ENCODE measurements around the gene DNAJA3.

Gene DNAJA3

DNA sequence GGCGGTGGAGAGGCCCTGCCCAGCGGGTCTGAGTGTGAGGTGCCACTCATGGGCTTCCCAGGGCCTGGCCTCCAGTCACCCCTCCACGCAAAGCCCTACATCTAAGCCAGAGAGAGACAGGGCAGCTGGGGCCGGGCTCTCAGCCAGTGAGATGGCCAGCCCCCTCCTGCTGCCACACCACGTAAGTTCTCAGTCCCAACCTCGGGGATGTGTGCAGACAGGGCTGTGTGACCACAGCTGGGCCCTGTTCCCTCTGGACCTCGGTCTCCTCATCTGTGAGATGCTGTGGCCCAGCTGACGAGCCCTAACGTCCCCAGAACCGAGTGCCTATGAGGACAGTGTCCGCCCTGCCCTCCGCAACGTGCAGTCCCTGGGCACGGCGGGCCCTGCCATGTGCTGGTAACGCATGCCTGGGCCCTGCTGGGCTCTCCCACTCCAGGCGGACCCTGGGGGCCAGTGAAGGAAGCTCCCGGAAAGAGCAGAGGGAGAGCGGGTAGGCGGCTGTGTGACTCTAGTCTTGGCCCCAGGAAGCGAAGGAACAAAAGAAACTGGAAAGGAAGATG is 42.8 kb upstream of the DNAJA3 start:
- H3K4me2 ChIP-seq (ENCODE audit: low read length): no peak overlapping the region
- H3K79me2 ChIP-seq (ENCODE audit: low read length): no peaks in the 10 kb centered on the region
- no peak overlapping the region for H3K4me3 ChIP-seq (ENCODE audit: low read length)
- H3K36me3 ChIP-seq (replicated peaks; ENCODE audit: low read depth, low read length): no peaks in the 10 kb centered on the region
- no peaks in the 10 kb centered on the region for H3K27me3 ChIP-seq (ENCODE audit: low read depth, low read length)
- H3K27ac ChIP-seq (ENCODE audit: low read length): no peak overlapping the region
- no peaks in the 10 kb centered on the region for H3K4me1 ChIP-seq (ENCODE audit: low read length)
- H2AFZ ChIP-seq (ENCODE audit: low read depth, low read length): no peak overlapping the region
- H3K9ac ChIP-seq (ENCODE audit: low read length): no peak overlapping the region
- H3K9me3 ChIP-seq (ENCODE audit: insufficient read depth, low read length): no peaks in the 10 kb centered on the region
- no peaks in the 10 kb centered on the region for H4K20me1 ChIP-seq (ENCODE audit: insufficient read depth, low read length)
- no peak for TF ChIP-seq EZH2phosphoT487 (IDR thresholded peaks at IDR 0.05; ENCODE audit: low read depth)
- TF ChIP-seq, protein P1, sequence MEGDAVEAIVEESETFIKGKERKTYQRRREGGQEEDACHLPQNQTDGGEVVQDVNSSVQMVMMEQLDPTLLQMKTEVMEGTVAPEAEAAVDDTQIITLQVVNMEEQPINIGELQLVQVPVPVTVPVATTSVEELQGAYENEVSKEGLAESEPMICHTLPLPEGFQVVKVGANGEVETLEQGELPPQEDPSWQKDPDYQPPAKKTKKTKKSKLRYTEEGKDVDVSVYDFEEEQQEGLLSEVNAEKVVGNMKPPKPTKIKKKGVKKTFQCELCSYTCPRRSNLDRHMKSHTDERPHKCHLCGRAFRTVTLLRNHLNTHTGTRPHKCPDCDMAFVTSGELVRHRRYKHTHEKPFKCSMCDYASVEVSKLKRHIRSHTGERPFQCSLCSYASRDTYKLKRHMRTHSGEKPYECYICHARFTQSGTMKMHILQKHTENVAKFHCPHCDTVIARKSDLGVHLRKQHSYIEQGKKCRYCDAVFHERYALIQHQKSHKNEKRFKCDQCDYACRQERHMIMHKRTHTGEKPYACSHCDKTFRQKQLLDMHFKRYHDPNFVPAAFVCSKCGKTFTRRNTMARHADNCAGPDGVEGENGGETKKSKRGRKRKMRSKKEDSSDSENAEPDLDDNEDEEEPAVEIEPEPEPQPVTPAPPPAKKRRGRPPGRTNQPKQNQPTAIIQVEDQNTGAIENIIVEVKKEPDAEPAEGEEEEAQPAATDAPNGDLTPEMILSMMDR (IDR thresholded peaks at IDR 0.05; ENCODE audit: low read depth, low read length): no peak

DNA sequence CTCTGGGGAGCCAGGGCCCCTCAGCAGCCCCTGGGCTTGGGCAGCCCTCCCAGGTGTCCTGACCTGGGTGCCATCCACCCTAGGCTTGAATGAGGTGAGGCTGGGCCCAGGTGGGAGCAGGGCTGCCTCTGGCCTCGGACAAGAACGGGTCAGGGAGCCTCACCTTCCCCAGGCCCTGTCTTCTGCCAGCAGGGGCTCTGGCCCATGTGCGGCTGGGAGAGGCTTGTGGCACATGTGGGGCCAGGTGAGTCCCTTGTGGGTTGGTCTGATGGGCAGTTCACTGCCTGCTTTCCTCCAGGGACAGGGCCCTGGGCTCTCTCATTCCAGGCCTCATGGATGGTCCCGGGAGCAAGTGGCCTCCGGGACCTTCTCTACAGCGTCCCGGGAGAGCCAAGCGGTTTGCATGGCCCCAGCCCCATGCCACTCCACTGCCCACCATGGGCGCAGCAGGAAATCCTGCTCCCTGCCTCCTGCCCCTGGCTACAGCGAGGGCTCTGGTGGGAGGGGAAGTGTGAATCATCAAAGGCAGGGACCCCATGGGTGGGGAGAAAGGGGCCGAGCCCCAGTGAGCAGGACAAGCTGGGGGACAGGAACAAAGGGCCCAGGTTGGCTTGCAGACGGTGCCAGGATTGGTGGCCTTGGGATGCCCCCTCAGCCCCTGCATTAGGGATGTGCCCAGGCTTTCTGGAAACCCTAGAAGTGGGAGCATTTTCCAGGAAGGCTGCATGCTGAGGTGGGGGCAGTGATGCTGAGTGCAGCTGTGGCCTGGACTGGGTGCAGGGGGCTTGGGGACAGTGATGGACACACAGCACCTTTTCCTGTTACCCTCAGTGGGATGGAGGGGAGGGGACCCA is 41.9 kb upstream of the DNAJA3 start:
- TF ChIP-seq, protein P1 (IDR thresholded peaks at IDR 0.05; ENCODE audit: low read depth, low read length): no peak
- no peak for TF ChIP-seq EZH2phosphoT487 (IDR thresholded peaks at IDR 0.05; ENCODE audit: low read depth)
- no peaks in the 10 kb centered on the region for H3K27me3 ChIP-seq (ENCODE audit: low read depth, low read length)
- H3K36me3 ChIP-seq (replicated peaks; ENCODE audit: low read depth, low read length): no peaks in the 10 kb centered on the region
- H3K9me3 ChIP-seq (ENCODE audit: insufficient read depth, low read length): no peaks in the 10 kb centered on the region
- H3K4me3 ChIP-seq (ENCODE audit: low read length): no peak overlapping the region
- no peaks in the 10 kb centered on the region for H4K20me1 ChIP-seq (ENCODE audit: insufficient read depth, low read length)
- no peaks in the 10 kb centered on the region for H3K79me2 ChIP-seq (ENCODE audit: low read length)
- H3K4me1 ChIP-seq (ENCODE audit: low read length): no peaks in the 10 kb centered on the region
- no peak overlapping the region for H2AFZ ChIP-seq (ENCODE audit: low read depth, low read length)
- H3K27ac ChIP-seq (ENCODE audit: low read length): no peak overlapping the region
- no peak overlapping the region for H3K4me2 ChIP-seq (ENCODE audit: low read length)
- no peak overlapping the region for H3K9ac ChIP-seq (ENCODE audit: low read length)

DNA sequence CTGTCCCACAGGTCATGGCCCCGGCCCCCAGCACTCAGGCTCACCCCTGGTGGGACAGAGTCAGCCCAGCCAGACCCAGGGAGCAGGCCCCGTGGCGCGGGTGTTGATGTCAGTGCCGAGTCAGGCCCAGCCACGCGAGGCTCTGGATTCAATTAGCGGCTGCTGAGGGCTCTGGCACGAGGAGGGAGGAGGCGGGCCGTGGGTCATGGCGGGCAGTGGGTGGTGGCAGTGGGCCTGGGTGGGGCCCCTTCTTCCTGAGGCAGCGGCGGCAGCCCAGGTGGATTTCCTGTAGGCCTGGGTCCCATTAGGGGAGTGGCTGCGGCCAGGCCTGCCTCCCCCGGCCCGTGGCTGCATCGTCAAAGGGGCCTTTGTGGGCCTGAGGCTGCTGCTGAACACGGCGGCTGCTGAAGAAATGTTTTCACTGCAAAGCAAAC is 41.1 kb upstream of the DNAJA3 start:
- H3K36me3 ChIP-seq (replicated peaks; ENCODE audit: low read depth, low read length): no peaks in the 10 kb centered on the region

DNA sequence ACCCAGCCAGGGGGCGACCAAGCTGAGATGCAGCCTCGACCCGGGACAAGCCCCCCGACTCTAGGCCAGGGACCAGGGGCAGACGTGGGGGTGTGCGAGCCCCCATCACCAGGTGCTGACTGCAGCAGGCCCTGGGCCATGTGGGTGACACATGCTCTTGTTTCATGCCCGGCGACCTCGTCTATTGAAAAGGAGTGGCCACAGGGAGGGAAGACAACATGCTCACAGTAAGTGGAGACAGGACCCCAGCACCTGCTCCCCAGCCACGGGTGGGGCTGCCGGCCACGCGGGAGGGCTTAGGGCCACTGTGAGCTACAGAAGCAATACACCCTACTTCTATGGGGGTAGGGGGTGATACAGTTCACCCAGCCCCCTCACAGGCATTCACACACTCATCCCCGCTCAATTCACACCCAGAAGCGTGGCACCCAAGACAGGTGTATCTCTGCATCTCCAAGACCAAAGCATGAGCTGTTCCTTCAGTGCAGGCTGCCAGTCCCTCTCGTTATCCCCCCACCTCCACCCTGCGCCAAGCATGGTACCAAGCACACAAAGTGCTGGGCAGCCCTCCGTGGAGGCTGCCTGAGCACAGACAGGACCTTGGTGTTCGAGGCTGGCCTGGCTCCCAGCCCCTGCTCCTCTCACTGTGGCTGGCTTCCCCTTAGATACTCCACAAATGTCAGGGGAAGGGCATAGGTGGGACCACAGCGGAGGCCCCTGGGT is 40.4 kb upstream of the DNAJA3 start:
- H3K9me3 ChIP-seq (ENCODE audit: insufficient read depth, low read length): no peaks in the 10 kb centered on the region
- H4K20me1 ChIP-seq (ENCODE audit: insufficient read depth, low read length): no peaks in the 10 kb centered on the region
- no peak overlapping the region for H3K4me2 ChIP-seq (ENCODE audit: low read length)
- no peaks in the 10 kb centered on the region for H3K36me3 ChIP-seq (replicated peaks; ENCODE audit: low read depth, low read length)
- H3K4me1 ChIP-seq (ENCODE audit: low read length): no peaks in the 10 kb centered on the region
- no peaks in the 10 kb centered on the region for H3K27me3 ChIP-seq (ENCODE audit: low read depth, low read length)
- H3K9ac ChIP-seq (ENCODE audit: low read length): no peak overlapping the region
- no peaks in the 10 kb centered on the region for H3K79me2 ChIP-seq (ENCODE audit: low read length)
- TF ChIP-seq EZH2phosphoT487 (IDR thresholded peaks at IDR 0.05; ENCODE audit: low read depth): no peak
- TF ChIP-seq, protein P1 (IDR thresholded peaks at IDR 0.05; ENCODE audit: low read depth, low read length): no peak
- H3K4me3 ChIP-seq (ENCODE audit: low read length): no peak overlapping the region
- no peak overlapping the region for H3K27ac ChIP-seq (ENCODE audit: low read length)
- H2AFZ ChIP-seq (ENCODE audit: low read depth, low read length): no peak overlapping the region

More for the DNA sequence above, 41.1 kb upstream of the DNAJA3 start:
- H3K79me2 ChIP-seq (ENCODE audit: low read length): no peaks in the 10 kb centered on the region
- H3K9ac ChIP-seq (ENCODE audit: low read length): no peak overlapping the region
- no peak overlapping the region for H3K4me2 ChIP-seq (ENCODE audit: low read length)
- H3K4me3 ChIP-seq (ENCODE audit: low read length): no peak overlapping the region
- H3K27me3 ChIP-seq (ENCODE audit: low read depth, low read length): no peaks in the 10 kb centered on the region
- H3K27ac ChIP-seq (ENCODE audit: low read length): no peak overlapping the region
- H3K4me1 ChIP-seq (ENCODE audit: low read length): no peaks in the 10 kb centered on the region
- no peaks in the 10 kb centered on the region for H4K20me1 ChIP-seq (ENCODE audit: insufficient read depth, low read length)
- no peaks in the 10 kb centered on the region for H3K9me3 ChIP-seq (ENCODE audit: insufficient read depth, low read length)
- no peak for TF ChIP-seq EZH2phosphoT487 (IDR thresholded peaks at IDR 0.05; ENCODE audit: low read depth)
- H2AFZ ChIP-seq (ENCODE audit: low read depth, low read length): no peak overlapping the region
